Activated naive CD4-positive, alpha-beta T cell treated with anti-CD3 and anti-CD28 coated beads for 36 hours (primary cell): ENCODE results near the gene ZNF292. TPM values are rescaled to one million over a fixed set of nuclear protein-coding genes. Genes with fewer than 3 reads are reported as not detected.
A peak's percentile ranks its signal among the peaks of the same experiment; 100 is the strongest.
"Not testable (repeated sequence)": the region's sequence is repeated elsewhere in the genome, so short reads cannot be mapped to it uniquely, and the experiment has no call there.

Experiments used
- CTCF ChIA-PET: fragments of 350-600 bp; sonication (Branson Sonifier 250); formaldehyde crosslinking; loops from one replicate; lab custom pipeline; 2021; ENCODE audit warnings: antibody characterized with exemption; lab: Charles Lee
- DNase-seq: peaks from one replicate; pipeline ENCODE4 v3.0.0-alpha.2; 2020
- H3K27ac Mint-ChIP-seq: one replicate; pipeline ENCODE4 v1.8.0; 2021; ENCODE audit warnings: mild to moderate bottlenecking, mixed read lengths
- H3K27me3 Mint-ChIP-seq: one replicate; pipeline ENCODE4 v1.8.0; 2021; ENCODE audit warnings: low read depth, mixed read lengths
- H3K36me3 Mint-ChIP-seq: one replicate; pipeline ENCODE4 v1.8.0; 2021; ENCODE audit warnings: low read depth, mixed read lengths
- H3K4me1 Mint-ChIP-seq: one replicate; pipeline ENCODE4 v1.8.0; 2021; ENCODE audit warnings: low read depth, mixed read lengths
- H3K4me3 Mint-ChIP-seq: one replicate; pipeline ENCODE4 v1.8.0; 2021; ENCODE audit warnings: mild to moderate bottlenecking, moderate library complexity, mixed read lengths
- H3K9me3 Mint-ChIP-seq: one replicate; pipeline ENCODE4 v1.8.0; 2021; ENCODE audit warnings: mixed read lengths
- intact Hi-C: fragments of 100-400 bp; cut with micrococcal nuclease; formaldehyde crosslinking; loops from one replicate; pipeline ENCODE4 v1.15.1; 2023
- total RNA-seq, 2 experiments: library from RNA; stranded (reverse); gene quantifications; one replicate each; pipeline ENCODE4 v1.2.3, GENCODE V29; 2021

ZNF292 gene
- total RNA-seq, 2 experiments from 2014 or later: 39.5 to 41.2 TPM

GRCh38 chr6:87222676-87223075, 67.3 kb downstream of the ZNF292 start:
- Mint-ChIP-seq H3K27me3 (no peaks in the 10 kb centered on the region), H3K4me3 (no peak overlapping the region), H3K9me3 (peaks cover 1% of the 10 kb centered on the region), H3K27ac (no peak overlapping the region), H3K4me1 (no peaks in the 10 kb centered on the region), H3K36me3 (peaks cover 40% of the 10 kb centered on the region)
- CTCF ChIA-PET: no interaction called here
- DNase-seq: no peak
- intact Hi-C loops: no loop called here

GRCh38 chr6:87224971-87225370, 69.6 kb downstream of the ZNF292 start:
- Mint-ChIP-seq H3K27me3 (no peaks in the 10 kb centered on the region), H3K27ac (no peak overlapping the region), H3K36me3 (peaks cover 40% of the 10 kb centered on the region), H3K4me1 (peaks cover 4% of the 10 kb centered on the region), H3K4me3 (no peak overlapping the region), H3K9me3 (peaks cover 1% of the 10 kb centered on the region)
- DNase-seq: no peak
- CTCF ChIA-PET: no interaction called here
- intact Hi-C loops: no loop called here

- Mint-ChIP-seq H3K27me3 (no peaks in the 10 kb centered on the region), H3K36me3 (peaks cover 38% of the 10 kb centered on the region), H3K9me3 (peaks cover 1% of the 10 kb centered on the region), H3K4me3 (no peak overlapping the region), H3K4me1 (peaks cover 5% of the 10 kb centered on the region), H3K27ac (no peak overlapping the region)
- CTCF ChIA-PET: interaction anchor here (0.9 kb wide), 1 partner anchor 16 kb away, joined by 4 read pairs; no protein-coding TSS in a partner anchor
- intact Hi-C loops: no loop called here
- DNase-seq: no peak
These were observed 70.1 kb downstream of the ZNF292 start for GRCh38 chr6:87225511-87225910.

- peaks cover 6% of the 10 kb centered on the region for H3K4me1 Mint-ChIP-seq
- CTCF ChIA-PET: interaction anchor here (0.9 kb wide), 1 partner anchor 15 kb away, joined by 4 read pairs; no protein-coding TSS in a partner anchor
- H3K9me3 Mint-ChIP-seq: peaks cover 1% of the 10 kb centered on the region
- no peak for DNase-seq
- H3K36me3 Mint-ChIP-seq: peaks cover 36% of the 10 kb centered on the region
- no peaks in the 10 kb centered on the region for H3K27me3 Mint-ChIP-seq
- intact Hi-C loops: no loop called here
- H3K4me3 Mint-ChIP-seq: no peak overlapping the region
- H3K27ac Mint-ChIP-seq: no peak overlapping the region
These were observed 70.6 kb downstream of the ZNF292 start for GRCh38 chr6:87225937-87226336.

GRCh38 chr6:87230801-87231200, 75.4 kb downstream of the ZNF292 start:
- DNase-seq: no peak
- Mint-ChIP-seq H3K4me3 (no peak overlapping the region), H3K27me3 (no peaks in the 10 kb centered on the region), H3K36me3 (peaks cover 13% of the 10 kb centered on the region), H3K27ac (no peak overlapping the region), H3K9me3 (no peaks in the 10 kb centered on the region), H3K4me1 (peaks cover 21% of the 10 kb centered on the region)
- intact Hi-C loops: loop anchor here (10.0 kb wide), 1 partner anchor 156 kb away; no protein-coding TSS in a partner anchor
- CTCF ChIA-PET: interaction anchor here (0.6 kb wide), 1 partner anchor 10 kb away, joined by 5 read pairs; no protein-coding TSS in a partner anchor

GRCh38 chr6:87237804-87238203, 82.4 kb downstream of the ZNF292 start:
- intact Hi-C loops: loop anchor here (1.0 to 10.0 kb wide), 4 partner anchors 55 to 163 kb away; no protein-coding TSS in a partner anchor
- DNase-seq: no peak
- Mint-ChIP-seq H3K4me3 (no peak overlapping the region), H3K9me3 (no peaks in the 10 kb centered on the region), H3K27ac (no peak overlapping the region), H3K27me3 (no peaks in the 10 kb centered on the region), H3K4me1 (peaks cover 4% of the 10 kb centered on the region), H3K36me3 (peaks cover 15% of the 10 kb centered on the region)
- CTCF ChIA-PET: interaction anchor here (1.3 kb wide), 1 partner anchor 30 kb away, joined by 4 read pairs; no protein-coding TSS in a partner anchor

- CTCF ChIA-PET: not testable (repeated sequence)
- intact Hi-C loops: loop anchor here (2.0 to 10.0 kb wide), 2 partner anchors 56 to 164 kb away; no protein-coding TSS in a partner anchor
These were observed 83.8 kb downstream of the ZNF292 start for GRCh38 chr6:87239098-87239635.

GRCh38 chr6:87241304-87241703, 85.9 kb downstream of the ZNF292 start:
- Mint-ChIP-seq H3K9me3 (no peaks in the 10 kb centered on the region), H3K4me3 (no peak overlapping the region), H3K27me3 (no peaks in the 10 kb centered on the region), H3K36me3 (peaks cover 17% of the 10 kb centered on the region), H3K4me1 (peaks cover 2% of the 10 kb centered on the region), H3K27ac (no peak overlapping the region)
- DNase-seq: no peak
- CTCF ChIA-PET: interaction anchor here (0.6 to 1.3 kb wide), 6 partner anchors 10 to 103 kb away, joined by 3 to 7 read pairs (median 4); no protein-coding TSS in a partner anchor
- intact Hi-C loops: no loop called here

More at GRCh38 chr6:87239098-87239635, 83.8 kb downstream of the ZNF292 start:
- not testable (repeated sequence) for H3K27me3 Mint-ChIP-seq, DNase-seq, H3K27ac Mint-ChIP-seq, H3K9me3 Mint-ChIP-seq, H3K4me3 Mint-ChIP-seq, H3K4me1 Mint-ChIP-seq
- H3K36me3 Mint-ChIP-seq: peaks cover 15% of the 10 kb centered on the region

- peaks cover 2% of the 10 kb centered on the region for H3K4me1 Mint-ChIP-seq
- no peaks in the 10 kb centered on the region for H3K27me3 Mint-ChIP-seq
- no peak overlapping the region for H3K4me3 Mint-ChIP-seq
- no peak overlapping the region for H3K27ac Mint-ChIP-seq
- CTCF ChIA-PET: no interaction called here
- intact Hi-C loops: no loop called here
- no peak for DNase-seq
- peaks cover 22% of the 10 kb centered on the region for H3K36me3 Mint-ChIP-seq
- H3K9me3 Mint-ChIP-seq: no peaks in the 10 kb centered on the region
These were observed 86.9 kb downstream of the ZNF292 start for GRCh38 chr6:87242311-87242710.

- Mint-ChIP-seq H3K4me3 (no peak overlapping the region), H3K27me3 (no peaks in the 10 kb centered on the region), H3K36me3 (peaks cover 29% of the 10 kb centered on the region), H3K4me1 (no peaks in the 10 kb centered on the region), H3K9me3 (no peaks in the 10 kb centered on the region), H3K27ac (no peak overlapping the region)
- intact Hi-C loops: no loop called here
- DNase-seq: no peak
- CTCF ChIA-PET: no interaction called here
These were observed 88.4 kb downstream of the ZNF292 start for GRCh38 chr6:87243812-87244211.

- Mint-ChIP-seq H3K36me3 (peaks cover 29% of the 10 kb centered on the region), H3K27me3 (no peaks in the 10 kb centered on the region), H3K9me3 (no peaks in the 10 kb centered on the region), H3K27ac (no peak overlapping the region), H3K4me1 (no peaks in the 10 kb centered on the region), H3K4me3 (no peak overlapping the region)
- DNase-seq: no peak
- intact Hi-C loops: no loop called here
- CTCF ChIA-PET: interaction anchor here (0.8 kb wide), 1 partner anchor 97 kb away, joined by 3 read pairs; no protein-coding TSS in a partner anchor
These were observed 89.0 kb downstream of the ZNF292 start for GRCh38 chr6:87244380-87244779.

- no peaks in the 10 kb centered on the region for H3K27me3 Mint-ChIP-seq
- peaks cover 24% of the 10 kb centered on the region for H3K4me1 Mint-ChIP-seq
- intact Hi-C loops: loop anchor here (5.0 kb wide), 2 partner anchors 98 to 222 kb away; partner anchors contain the start of gene SLC35A1
- no peak for DNase-seq
- CTCF ChIA-PET: interaction anchor here (0.7 kb wide), 1 partner anchor 155 kb away, joined by 3 read pairs; no protein-coding TSS in a partner anchor
- H3K27ac Mint-ChIP-seq: no peak overlapping the region
- H3K4me3 Mint-ChIP-seq: no peak overlapping the region
- no peaks in the 10 kb centered on the region for H3K9me3 Mint-ChIP-seq
- peaks cover 51% of the 10 kb centered on the region for H3K36me3 Mint-ChIP-seq
These were observed 94.7 kb downstream of the ZNF292 start for GRCh38 chr6:87250019-87250418.

- Mint-ChIP-seq H3K36me3 (peaks cover 60% of the 10 kb centered on the region), H3K9me3 (no peaks in the 10 kb centered on the region), H3K27me3 (no peaks in the 10 kb centered on the region), H3K4me3 (peak overlapping the region; percentile 9), H3K4me1 (peaks cover 24% of the 10 kb centered on the region), H3K27ac (peak overlapping the region; percentile 76)
- CTCF ChIA-PET: no interaction called here
- no peak for DNase-seq
- intact Hi-C loops: loop anchor here (5.0 kb wide), 2 partner anchors 99 to 221 kb away; partner anchors contain the start of gene SLC35A1
These were observed 95.9 kb downstream of the ZNF292 start for GRCh38 chr6:87251225-87251624.
